GM21515 (cell line): ENCODE data around the gene LRCH2.
"Not testable (repeated sequence)": the region's sequence is repeated elsewhere in the genome, so short reads cannot be mapped to it uniquely, and the experiment has no call there.

Experiments
- ATAC-seq: cut with Tn5 transposase; IDR thresholded peaks from one replicate; pipeline ENCODE4 v1.9.1; 2021; ENCODE audit not compliant: unreplicated experiment

The LRCH2 gene, protein sequence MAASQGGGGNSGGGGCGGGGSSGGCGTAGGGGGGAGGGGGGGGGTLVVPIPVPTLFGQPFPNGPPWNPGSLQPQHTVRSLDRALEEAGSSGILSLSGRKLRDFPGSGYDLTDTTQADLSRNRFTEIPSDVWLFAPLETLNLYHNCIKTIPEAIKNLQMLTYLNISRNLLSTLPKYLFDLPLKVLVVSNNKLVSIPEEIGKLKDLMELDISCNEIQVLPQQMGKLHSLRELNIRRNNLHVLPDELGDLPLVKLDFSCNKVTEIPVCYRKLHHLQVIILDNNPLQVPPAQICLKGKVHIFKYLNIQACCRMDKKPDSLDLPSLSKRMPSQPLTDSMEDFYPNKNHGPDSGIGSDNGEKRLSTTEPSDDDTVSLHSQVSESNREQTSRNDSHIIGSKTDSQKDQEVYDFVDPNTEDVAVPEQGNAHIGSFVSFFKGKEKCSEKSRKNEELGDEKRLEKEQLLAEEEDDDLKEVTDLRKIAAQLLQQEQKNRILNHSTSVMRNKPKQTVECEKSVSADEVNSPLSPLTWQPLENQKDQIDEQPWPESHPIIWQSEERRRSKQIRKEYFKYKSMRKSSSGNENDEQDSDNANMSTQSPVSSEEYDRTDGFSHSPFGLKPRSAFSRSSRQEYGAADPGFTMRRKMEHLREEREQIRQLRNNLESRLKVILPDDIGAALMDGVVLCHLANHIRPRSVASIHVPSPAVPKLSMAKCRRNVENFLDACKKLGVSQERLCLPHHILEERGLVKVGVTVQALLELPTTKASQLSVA

DNA sequence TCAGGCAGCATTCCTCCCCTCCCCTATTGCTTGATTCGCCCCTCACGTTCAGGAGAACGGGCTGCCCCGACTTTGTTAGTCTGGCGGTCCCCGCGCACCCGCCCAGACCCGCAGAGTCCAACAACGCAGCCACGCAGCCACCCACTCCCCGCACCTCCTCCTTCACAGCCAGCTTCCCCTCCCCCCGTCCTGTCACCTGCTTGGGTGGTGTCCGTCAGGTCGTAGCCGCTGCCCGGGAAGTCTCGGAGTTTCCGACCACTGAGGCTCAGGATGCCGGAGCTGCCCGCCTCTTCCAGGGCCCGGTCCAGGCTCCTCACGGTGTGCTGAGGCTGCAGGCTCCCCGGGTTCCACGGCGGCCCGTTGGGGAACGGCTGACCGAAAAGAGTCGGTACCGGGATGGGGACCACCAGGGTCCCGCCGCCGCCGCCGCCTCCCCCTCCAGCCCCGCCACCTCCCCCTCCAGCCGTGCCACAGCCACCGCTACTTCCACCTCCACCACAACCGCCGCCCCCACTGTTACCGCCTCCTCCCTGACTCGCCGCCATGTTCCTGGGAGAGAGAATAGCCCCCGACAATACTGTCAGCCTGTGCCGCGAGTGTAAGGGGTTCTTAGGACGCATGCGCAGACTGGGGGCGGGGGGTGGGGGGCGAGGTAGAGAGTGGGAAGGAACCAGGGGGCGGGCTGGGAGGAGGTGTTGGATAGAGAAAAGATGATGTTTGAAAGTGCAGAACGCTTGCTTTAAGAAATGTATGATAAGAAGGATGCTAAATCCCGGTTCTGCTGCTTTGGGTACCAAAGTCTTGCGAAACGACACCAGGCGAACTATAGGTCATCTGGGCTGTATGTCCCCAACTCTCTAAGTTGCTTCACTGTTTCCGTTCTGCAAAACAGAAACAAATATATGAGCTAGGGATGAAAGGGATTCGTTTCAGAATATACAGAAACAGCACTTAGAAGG, at the start of gene LRCH2:
LRCH2 (minus strand) TSS at position 600 of the 959 bp plus-strand sequence; CDS start at position 545, 55 bp downstream.
- ATAC-seq: no peak

DNA sequence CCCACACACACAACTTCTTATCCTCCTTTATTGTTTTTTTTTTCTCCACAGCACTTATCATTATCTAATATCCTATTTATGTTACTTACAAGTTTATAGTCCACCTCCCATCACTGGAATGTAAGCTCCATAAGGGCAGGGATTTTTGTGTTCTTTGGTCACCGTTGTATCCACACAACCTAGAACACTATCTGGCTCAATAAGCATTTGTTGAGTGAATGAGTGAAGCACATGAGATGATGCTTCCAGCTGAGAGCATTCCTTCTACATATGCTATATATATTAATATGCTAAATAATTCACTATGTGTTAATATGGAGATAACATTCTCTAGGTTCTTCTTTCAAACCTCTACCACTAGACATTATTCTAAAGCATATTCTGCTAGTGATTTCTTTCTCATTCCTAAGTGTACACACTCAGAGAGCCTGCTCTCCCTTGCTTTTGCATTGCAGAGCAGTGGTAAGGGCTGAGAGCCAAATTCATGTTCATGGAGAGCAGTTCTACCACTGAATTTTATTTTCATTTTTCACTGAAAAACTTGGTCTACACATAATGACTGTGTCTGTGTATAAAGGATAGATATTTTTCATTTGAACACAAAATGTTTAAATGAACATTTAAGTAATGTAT, 35.3 kb upstream of the LRCH2 start:
- ATAC-seq: no peak

DNA sequence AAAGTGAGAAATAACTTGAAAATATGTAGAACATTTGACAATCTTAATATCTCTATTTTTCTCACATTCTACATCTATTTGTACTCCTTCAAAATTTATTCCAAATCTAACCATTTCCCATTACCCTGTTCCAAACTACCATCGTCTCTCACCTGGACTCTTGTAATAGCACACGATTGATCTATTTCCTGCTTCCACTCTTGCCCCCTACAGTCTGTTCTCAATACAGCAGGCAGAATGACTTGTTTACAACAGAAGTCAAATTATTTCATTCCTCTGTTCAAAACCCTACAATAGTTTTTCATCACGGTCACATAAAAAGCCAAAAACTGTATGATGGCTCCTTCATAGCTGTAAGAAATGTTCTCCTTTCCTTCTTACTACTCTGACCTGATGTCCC, 34.5 kb upstream of the LRCH2 start:
- no peak for ATAC-seq

DNA sequence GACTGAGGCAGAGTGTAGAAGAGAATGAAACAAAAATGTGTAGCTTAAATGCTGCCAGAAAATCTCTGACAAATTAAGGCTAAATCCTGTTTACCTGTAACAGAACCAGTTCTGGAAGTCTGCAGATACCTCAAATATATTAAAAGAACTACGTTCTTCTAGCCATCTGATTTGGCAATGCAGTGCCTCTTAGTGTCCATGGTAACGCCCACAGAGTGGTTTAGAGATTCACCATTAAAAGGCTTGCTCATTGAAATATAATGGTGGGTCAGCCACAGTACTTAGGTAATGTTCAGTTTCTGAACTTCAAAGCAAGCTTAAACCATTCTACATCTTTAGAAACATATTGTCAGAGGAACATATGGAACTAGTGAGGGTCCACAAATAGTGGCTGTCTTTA, 32.4 kb upstream of the LRCH2 start:
- ATAC-seq: no peak

DNA sequence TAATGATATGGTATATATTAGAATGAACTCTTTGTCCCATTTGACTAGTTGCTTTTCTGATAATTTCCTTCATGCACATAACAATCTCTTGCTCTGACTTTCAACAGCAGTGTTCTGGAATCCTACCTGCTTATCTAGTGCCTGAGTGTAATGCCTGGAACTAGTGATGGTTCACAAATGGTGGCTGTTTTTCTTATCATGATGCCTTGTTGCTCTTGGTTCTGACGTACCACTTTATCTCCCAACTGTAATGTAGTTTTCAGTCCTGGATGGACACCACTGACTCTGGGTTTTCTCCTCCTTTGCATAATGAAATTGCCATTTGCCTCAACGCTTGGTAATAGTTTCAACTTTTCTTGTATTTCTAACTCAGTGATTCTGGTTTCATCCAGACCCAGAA, 30.1 kb upstream of the LRCH2 start:
- ATAC-seq: no peak

DNA sequence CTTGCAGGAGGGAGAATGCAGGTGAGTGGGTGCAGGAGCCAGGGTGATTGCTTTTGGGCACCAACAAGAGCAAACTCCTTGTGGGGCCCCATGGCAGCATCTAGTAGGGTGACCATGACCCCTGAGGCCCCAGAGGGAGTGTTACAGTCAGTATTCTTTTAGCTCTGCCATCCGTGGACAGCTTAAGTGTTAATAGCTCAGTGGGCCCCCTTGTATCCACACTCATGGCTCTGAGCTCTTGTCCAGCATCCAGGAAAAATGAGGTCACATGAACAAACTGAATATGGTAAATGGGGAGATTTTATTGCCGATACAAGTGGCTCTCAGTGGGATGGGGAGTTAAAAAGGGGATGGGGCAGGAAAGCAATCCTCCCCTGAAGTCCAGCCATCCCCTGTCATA, 27.3 kb upstream of the LRCH2 start:
- ATAC-seq: no peak

DNA sequence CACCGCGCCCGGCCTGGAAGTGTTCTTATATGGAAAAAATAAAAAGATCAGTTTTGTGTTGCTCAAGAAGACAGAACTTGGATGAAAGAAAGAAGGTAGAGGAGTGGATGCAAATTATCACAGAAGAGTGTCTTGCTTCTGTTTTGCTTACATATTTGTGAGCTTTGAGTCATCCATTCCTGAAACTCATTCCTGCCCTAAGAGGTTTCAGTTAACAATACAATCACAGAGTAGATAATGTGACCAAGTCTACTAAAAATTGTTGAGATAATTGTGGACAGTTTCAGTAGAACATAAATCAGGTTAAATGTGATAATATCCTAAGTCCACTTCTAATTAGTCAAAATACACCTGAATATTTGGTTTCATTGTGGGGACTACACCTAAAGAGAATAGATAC, 26.4 kb upstream of the LRCH2 start:
- no peak for ATAC-seq

DNA sequence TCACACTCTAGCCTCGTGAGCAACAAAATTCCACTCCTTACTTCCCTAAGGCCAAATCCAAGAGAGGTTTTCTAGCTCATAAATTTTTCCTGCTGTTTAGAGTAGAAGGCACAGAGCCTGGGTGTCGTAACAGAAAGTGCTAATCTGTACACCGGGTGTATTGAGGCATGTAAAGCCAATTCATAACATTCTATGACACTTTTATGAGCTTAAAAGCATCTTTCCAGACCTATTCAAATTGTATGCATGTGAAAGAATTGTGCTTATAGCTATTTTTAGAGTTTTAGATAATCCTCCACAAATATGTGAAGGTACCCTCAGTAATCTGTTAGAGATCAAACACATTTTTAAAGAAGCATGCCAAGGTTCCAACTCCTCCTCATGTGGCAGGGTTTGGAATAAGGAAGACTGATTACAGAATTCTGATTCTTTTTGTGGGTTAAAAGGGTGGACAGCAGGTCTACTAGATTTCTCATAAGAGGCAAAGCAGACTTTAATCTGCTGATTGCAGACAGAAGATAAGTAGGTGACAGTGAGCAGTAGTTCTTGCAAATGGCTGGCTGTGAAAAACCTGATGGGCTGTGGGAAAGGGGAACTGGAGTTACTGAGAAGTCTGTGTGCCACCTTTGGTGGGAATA, 25.5 kb upstream of the LRCH2 start:
- no peak for ATAC-seq

DNA sequence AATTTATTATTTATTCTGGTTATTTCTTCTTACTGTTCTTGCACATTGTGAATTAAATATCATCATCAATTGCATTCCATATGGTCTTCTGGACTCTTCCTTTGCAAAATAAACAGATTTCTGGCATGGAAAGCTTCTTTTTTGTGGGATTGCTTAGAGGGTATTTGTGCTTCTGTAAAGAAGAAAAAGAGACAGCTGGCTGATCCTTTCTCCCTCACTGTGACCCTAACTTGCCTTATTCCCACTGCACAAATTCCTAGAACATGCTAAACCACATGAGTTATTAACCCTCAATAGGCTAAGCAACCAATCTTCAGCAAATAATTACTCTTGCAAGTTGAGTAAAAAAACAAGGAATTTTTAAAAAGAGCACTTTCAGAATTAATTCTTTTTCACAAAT, 23.8 kb upstream of the LRCH2 start:
- ATAC-seq: no peak

DNA sequence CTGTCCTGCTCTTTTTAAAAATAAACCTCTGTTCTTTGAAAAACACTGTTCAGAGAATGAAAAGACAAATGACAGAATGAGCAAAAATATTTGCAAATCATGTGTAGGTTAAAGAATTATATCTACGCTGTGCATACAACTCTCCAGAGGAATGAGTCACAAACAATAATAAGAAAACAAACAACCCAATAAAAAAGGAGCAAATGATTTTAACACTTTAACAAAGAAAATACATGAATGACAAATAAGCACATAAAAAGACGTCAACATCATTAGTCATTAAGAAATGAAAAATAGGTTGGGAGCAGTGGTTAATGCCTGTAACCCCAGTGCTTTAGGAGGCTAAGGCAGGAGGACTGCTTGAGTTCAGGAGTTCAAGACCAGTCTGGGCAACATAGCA, 21.1 kb upstream of the LRCH2 start:
- no peak for ATAC-seq

DNA sequence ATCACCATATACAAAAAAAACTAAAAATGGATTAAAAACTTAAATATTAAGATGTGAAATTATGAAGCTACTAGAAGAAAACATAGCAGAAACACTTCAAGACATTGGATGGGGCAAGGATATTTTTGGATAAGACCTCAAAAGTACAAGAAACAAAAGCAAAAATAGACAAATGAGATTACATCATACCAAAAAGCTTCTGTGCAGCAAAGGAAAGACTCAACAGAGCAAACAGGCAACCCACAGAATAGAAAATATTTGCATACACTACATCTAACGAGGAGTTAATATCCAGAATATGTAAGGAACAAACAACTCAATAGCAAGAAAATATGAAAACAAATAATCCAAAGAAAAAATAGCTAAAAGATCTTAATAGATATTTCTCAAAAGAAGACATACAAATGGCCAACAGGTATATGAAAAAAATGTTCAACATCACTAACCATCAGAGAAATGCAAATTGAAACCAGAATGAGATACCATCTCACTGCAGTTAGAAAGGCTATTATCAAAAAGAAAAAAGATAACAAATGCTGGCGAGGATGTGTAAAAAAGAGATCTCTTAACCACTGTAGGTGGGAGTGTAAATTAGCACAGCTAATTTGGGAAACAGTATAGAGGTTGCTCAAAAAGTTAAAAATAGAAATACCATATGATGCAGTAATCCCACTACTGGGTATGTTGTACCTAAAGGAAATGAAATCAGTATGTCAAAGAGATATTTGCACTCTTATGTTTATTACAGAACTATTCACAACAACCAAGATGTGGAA, 17.8 kb upstream of the LRCH2 start:
- ATAC-seq: no peak

DNA sequence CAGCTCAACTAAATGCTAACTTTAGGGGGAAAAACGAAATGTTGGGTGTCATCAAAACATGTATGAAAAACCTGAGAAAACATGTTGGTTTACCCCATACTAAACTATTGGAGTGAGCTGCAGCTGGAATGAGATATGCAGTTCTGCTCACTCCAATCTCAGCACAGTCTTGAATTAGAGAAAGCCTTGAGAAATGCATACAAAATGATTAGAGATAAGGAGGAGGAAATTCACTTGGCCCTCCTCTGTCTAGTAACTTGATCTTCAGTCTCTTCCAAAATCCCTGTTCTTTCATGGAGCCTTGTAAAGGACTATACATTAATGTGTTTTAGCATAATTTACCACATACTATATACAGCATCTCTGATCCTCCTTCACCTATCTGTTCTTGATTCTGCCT, 3.2 kb upstream of the LRCH2 start:
- no peak for ATAC-seq

DNA sequence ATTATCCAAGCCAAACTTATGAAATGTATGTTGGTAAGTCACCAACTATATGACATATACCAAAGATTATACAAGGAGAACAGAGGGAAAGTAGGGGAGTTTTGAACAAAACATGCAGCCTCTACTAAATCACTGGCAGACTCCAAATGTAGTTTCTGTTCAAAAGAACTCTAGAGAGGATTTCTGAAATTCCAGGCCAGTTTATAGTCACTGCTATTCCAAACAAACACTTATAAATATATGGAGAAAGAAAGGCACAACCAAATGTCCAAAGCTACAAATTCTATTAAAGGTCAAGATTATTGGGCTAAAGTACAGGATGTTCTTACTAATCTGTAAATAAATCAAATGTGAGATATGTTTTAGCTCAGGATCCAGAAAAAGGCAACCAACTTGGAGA, 2.7 kb upstream of the LRCH2 start:
- no peak for ATAC-seq

DNA sequence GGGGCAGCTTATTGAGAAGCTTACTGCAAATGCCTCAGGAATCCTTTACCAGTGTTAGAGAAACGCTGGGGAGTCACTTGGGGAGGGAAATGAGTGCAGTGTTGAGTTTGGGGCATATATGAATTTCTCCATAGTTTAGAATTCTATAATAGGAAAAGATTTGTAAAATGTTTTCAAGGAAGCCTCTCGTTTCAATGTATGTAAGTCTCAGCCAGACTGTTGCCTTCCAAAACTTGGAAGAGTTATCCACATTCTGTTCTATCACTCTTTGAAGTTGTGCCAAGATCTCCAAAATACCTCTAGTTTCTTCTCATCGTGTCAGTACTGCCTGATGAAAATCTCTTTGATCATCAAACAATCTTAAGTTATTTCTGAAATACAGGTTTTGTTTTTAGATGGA, 565 bp upstream of the LRCH2 start:
- no peak for ATAC-seq

DNA sequence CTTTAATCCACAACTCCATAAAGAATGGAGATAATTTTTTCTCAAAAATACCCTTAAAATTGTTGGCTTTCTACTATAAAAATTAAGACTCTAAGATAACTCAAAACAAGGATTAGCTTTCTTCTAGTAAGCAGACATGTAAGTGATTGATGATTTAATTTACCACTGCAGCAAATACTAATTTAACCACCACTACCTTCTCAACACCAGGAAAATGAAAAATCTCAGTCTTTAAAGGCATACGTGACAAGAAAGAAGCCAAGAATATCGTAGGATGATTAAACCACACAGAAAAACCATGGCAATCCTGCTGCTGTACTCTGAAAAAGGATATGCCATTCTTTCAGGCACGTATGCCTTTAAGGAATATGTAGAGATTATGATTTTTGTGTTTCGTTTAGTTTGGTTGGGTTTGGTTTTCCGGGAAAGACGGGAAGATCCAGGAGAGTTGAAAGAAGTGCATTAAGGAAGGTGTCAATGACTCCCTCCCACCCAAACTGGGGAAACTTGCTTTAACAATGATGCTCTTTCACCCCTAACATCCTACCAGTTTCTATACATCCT, 881 bp downstream of the LRCH2 start:
- no peak for ATAC-seq

DNA sequence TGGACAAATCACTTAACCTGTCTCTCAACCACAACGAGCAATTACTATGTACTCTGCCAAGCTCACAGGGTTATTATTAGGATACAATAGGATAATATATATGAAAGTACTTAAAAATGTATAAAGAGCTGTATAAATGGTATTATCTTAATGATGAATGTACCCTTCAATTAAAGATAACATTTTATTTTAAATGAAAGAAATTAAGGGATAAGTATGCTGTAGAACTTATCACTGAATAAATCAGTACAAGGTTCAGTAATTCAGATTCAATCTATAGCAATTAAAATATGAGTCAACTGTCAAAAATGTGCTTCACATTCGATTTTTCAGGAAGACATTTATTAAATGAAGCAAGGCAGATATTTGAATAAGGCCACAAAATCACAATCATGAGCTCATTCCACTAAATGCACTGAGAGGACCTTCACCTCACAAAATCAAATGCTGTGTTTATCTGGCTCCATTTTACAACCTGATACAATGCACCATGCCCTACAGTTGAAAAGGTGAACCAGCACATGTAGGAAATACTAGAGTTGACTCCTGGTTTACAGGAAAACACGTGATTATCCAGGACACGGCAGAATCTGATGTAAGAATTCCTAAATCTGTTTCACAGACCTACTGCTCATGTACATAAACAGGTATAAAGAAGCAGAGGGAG, 4.4 kb downstream of the LRCH2 start:
- ATAC-seq: no peak

DNA sequence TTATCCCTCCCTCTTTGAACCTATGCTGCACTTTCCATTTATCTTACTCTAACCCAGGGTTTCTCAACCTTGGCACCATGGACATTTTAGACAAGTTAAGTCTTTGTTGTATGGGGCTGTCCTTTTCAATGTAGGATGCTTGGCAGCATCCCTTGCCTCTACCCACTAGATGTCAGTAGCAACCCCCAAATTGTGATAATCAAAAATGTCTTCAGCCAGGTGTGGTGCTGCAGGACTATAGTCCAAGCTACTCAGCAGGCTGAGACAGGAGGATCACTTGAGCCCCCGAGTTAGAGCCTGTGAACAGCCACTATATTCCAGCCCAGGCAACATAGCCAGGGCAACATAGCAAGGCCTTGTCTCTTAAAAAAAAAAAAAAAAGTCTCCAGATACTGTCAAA, 7.0 kb downstream of the LRCH2 start:
- no peak for ATAC-seq

DNA sequence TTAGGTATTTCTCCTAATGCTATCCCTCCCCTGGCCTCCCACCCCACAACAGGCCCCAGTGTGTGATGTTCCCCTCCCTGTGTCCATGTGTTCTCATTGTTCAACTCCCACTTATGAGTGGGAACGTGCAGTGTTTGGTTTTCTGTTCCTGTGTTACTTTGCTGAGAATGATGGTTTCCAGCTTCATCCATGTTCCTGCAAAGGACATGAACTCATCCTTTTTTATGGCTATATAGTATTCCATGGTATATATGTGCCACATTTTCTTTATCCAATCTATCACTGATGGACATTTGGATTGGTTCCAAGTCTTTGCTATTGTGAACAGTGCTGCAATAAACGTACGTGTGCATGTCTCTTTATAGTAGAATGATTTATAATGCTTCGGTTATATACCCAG, 16.6 kb downstream of the LRCH2 start:
- ATAC-seq: not testable (repeated sequence)

DNA sequence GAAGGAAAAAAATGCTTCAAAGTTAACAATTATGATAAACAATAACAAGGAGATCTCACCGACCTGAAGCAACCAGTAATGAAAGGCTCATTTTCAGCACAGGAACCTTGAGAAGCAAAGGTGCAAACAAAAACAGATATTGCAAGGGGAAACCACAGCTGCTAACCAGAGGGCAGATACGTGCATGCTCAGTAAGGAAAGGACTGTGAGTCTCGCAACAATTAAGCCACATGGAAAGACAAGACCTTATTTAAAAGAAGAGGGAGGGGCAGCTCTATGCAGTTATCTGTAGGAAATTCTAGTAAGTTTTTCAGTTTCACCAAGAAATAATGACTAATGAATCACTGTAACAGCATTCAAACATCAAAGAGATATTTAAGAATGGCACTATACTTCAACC, 19.3 kb downstream of the LRCH2 start:
- no peak for ATAC-seq
